GM12891 (cell line): ENCODE data around the gene NPC1L1.

Source experiments
- DNase-seq: peaks from one replicate; pipeline ENCODE4 v3.0.0; 2011; ENCODE audit warnings: low spot score; ENCODE audit not compliant: insufficient read length
- FAIRE-seq: peaks from 2 replicates; lab custom pipeline; 2011; peaks lifted over from hg19 to GRCh38; lab: Jason Lieb, UNC
- PAX5 ChIP-seq: IDR thresholded peaks from 2 replicates; pipeline ENCODE4 v1.6.1; 2011; ENCODE audit warnings: low read length, moderate library complexity, mild to moderate bottlenecking; ENCODE audit not compliant: insufficient read depth, severe bottlenecking
- POLR2A ChIP-seq: IDR thresholded peaks from 2 replicates; pipeline ENCODE4 v1.6.1; 2011; ENCODE audit warnings: low read depth, low read length, control low read depth
- POLR2AphosphoS5 ChIP-seq: IDR thresholded peaks from 2 replicates; pipeline ENCODE4 v1.6.1; 2011; ENCODE audit warnings: low read depth, low read length, control low read depth
- POU2F2 ChIP-seq: IDR thresholded peaks from 2 replicates; pipeline ENCODE4 v1.6.1; 2011; ENCODE audit warnings: low read depth, mild to moderate bottlenecking, control low read depth, low read length, moderate library complexity
- SPI1 ChIP-seq: IDR thresholded peaks from 2 replicates; pipeline ENCODE4 v1.6.1; 2011; ENCODE audit warnings: low read depth, low read length, control low read depth
- TAF1 ChIP-seq: IDR thresholded peaks from 2 replicates; pipeline ENCODE4 v1.6.1; 2011; ENCODE audit warnings: low read depth, low read length, control low read depth

NPC1L1 gene

GRCh38 chr7:44574287-44574872 lies 33.2 kb upstream of the NPC1L1 start:
- FAIRE-seq, result peak; percentile 23
- no peak for TF ChIP-seq POLR2AphosphoS5
- no peak for DNase-seq

GRCh38 chr7:44573464-44574286 lies 32.5 kb upstream of the NPC1L1 start, which contains the start of gene DDX56:
TSS of gene DDX56 (minus strand) at chr7:44573908. CDS start at chr7:44573895, 13 bp downstream.
- FAIRE-seq (peak; percentile 96), DNase-seq (peak; percentile 97)
- peak; percentile 94 for TF ChIP-seq POLR2A
- no peak for TF ChIP-seq POU2F2
- no peak for TF ChIP-seq SPI1
- TF ChIP-seq POLR2AphosphoS5, result peak; percentile 94
- peak; percentile 9 for TF ChIP-seq PAX5
- peak; percentile 75 for TF ChIP-seq TAF1

DNA sequence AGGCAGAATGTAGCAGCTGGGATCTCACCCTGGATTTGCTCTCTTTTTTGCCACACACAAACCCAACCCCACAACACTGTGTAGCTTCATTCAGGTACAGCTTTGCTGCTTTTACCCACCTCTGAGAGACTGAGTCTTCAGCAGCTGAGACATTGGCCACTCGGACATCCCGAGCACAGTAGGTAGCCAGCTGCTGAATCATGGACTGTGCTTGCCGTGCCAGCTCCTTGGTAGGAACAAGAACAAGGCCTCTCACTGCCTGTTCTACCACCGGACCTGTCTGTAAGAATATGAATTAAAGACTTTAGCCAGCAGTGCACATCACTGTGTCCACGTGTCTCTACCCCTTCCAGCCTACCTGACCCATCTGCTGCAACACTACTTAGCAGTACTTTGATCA lies 31.6 kb upstream of the NPC1L1 start:
- no peak for FAIRE-seq
- no peak for DNase-seq
- TF ChIP-seq SPI1 (no peak), POU2F2 (no peak), TAF1 (no peak), POLR2A (no peak), PAX5 (no peak), POLR2AphosphoS5 (no peak)

DNA sequence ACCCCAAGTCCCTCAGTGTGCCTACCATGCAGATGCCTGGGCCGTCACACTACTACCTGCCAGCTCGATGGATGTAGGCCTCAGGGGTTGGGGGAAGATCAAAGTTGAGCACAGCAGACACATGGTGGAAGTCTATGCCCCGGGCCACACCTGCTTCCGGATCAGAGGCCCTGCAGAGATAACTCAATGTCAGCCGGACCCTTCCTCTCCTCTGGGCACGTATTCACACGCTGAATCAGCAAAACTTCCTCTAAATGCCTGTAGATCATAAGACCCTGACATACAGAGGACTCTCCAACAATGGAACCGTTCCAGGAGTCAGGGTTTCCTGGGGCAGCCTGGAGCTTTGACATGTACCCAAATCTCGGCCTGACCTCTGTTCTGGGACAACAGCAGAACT lies 28.8 kb upstream of the NPC1L1 start:
- TF ChIP-seq POLR2A, result no peak
- no peak for TF ChIP-seq PAX5
- TF ChIP-seq POLR2AphosphoS5, result no peak
- no peak for TF ChIP-seq TAF1
- no peak for TF ChIP-seq POU2F2
- no peak for TF ChIP-seq SPI1
- FAIRE-seq (no peak), DNase-seq (no peak)

DNA sequence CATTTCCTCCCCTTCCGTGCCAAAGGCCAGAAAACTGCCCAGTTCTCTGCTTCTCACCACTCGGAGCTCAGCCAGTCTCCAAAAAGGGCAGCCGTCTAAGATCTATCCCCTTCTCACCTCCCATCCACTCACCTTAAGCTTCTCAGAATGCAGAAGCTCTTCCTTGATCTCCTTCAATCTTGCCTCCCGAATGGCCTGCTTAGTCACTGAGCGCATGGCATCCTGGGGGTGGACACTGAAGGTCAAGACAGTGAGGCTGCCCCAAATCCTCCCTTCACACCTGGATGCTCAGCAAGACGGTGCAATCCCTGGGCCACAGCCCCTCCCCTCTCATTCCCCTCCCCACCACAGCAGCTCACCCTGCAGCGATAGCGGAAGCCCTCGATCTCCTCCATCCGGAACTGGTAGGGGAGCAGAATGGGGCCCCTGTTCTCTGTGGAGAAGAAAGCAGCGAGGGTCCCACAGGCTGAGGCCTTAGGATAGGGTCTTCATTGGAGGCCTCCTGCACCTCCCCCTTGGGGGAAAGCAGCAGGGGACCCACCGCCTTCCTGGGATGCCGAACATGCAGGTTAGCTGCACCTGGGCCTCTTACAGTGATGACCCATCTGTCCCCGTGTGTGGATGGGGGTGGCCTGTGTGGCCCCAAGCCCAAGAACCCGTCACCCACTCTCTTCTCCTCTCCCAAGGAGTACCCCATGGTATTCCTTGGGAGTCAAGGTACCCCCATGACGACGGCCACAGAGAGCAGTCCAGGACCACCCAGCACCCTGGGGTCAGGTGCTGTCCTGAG lies 27.8 kb upstream of the NPC1L1 start:
- TF ChIP-seq TAF1 (no peak), POLR2AphosphoS5 (no peak), SPI1 (no peak), POU2F2 (no peak), POLR2A (no peak; the same call in 1 of the 2 replicates), PAX5 (no peak)
- FAIRE-seq (no peak), DNase-seq (no peak)

GRCh38 chr7:44567884-44568283 lies 26.8 kb upstream of the NPC1L1 start:
- TF ChIP-seq SPI1 (no peak), TAF1 (no peak), POLR2A (no peak), POU2F2 (no peak), PAX5 (no peak), POLR2AphosphoS5 (no peak; the same call in 1 of the 2 replicates)
- FAIRE-seq (no peak), DNase-seq (no peak)

- DNase-seq (no peak), FAIRE-seq (no peak)
- TF ChIP-seq POLR2A (no peak), POU2F2 (no peak), TAF1 (no peak), PAX5 (no peak), SPI1 (no peak), POLR2AphosphoS5 (no peak)
These were observed 25.6 kb upstream of the NPC1L1 start for GRCh38 chr7:44566680-44567079.

DNA sequence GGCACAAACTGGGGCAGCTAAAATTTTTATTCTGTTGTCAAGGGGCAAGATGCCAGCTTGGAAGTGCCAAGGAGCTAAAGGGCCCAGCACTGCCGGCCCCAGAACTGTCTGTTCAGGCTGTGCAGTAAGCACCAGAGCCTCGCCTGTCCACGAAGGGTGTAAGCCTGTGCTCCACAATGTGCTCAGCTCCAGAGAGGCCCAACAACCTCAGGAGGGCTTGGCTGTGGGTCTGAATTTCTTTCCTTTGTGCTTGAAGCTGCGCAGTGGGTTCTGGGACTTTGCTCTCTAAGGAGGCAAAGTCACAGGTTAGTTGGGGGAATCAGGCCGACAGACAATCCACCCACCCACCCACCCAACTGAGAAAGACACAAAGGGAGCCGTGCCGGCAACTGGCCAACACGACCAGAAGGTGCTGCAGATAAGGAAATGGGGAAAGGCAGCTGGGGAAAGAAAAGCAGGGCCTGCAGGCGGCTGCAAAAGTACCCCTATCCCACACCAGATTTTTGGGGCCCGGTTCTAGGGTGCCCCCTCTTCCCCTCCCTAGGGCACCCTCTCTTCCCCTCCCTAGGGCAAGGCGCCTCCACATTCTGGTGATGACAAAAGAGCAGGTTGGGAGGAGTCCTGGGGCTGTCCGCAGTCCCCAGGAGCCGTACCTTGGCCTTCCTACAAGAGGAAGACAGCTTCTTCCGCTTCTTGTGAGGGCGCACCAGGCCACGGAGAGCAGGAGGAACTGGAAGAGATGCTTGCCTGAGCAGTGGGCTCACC lies 24.8 kb upstream of the NPC1L1 start:
- TF ChIP-seq POLR2A (no peak), TAF1 (no peak)
- FAIRE-seq (no peak), DNase-seq (no peak)
